GM10248 (cell line): ENCODE data around the gene VPS37D.

Experiments
- CTCF ChIA-PET: fragments of 300-600 bp; sonication (Branson Sonifier 250); formaldehyde crosslinking; extraction: SDS; loops from one replicate; lab custom pipeline; 2021; ENCODE audit warnings: antibody characterized with exemption; lab: Yijun Ruan, JAX
- POLR2A ChIA-PET: fragments of 350-650 bp; sonication (Branson Sonifier 250); formaldehyde crosslinking; extraction: SDS; loops from one replicate; lab custom pipeline; 2020; ENCODE audit warnings: antibody characterized with exemption; lab: Yijun Ruan, JAX
- DNase-seq: peaks from one replicate; pipeline ENCODE4 v3.0.0; 2012; ENCODE audit errors: extremely low spot score
- TF ChIP-seq, protein P1 (sequence below): IDR thresholded peaks from 2 replicates; pipeline ENCODE4 v1.5.1; 2012; ENCODE audit warnings: mild to moderate bottlenecking, low read depth; ENCODE audit errors: extremely low read depth, missing control alignments, control extremely low read depth

Gene VPS37D

GRCh38 chr7:73721377-73721817, 53.8 kb downstream of the VPS37D start:
- POLR2A ChIA-PET, result no interaction called here
- CTCF ChIA-PET, result interaction anchor here (1.0 to 8.6 kb wide), 2 partner anchors 13 to 115 kb away, joined by 3 to 93 read pairs; no protein-coding TSS in a partner anchor
- TF ChIP-seq, protein P1, sequence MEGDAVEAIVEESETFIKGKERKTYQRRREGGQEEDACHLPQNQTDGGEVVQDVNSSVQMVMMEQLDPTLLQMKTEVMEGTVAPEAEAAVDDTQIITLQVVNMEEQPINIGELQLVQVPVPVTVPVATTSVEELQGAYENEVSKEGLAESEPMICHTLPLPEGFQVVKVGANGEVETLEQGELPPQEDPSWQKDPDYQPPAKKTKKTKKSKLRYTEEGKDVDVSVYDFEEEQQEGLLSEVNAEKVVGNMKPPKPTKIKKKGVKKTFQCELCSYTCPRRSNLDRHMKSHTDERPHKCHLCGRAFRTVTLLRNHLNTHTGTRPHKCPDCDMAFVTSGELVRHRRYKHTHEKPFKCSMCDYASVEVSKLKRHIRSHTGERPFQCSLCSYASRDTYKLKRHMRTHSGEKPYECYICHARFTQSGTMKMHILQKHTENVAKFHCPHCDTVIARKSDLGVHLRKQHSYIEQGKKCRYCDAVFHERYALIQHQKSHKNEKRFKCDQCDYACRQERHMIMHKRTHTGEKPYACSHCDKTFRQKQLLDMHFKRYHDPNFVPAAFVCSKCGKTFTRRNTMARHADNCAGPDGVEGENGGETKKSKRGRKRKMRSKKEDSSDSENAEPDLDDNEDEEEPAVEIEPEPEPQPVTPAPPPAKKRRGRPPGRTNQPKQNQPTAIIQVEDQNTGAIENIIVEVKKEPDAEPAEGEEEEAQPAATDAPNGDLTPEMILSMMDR, result no peak
- no peak for DNase-seq
